GM15510 (cell line): ENCODE data around the gene HSPB9.

Experiments
- POLR2A ChIP-seq: IDR thresholded peaks from 3 replicates; pipeline ENCODE4 v1.6.1; 2011; ENCODE audit warnings: borderline replicate concordance; ENCODE audit not compliant: insufficient read length; ENCODE audit errors: extremely low read depth

Gene HSPB9

GRCh38 chr17:42110301-42111264, 12.0 kb upstream of the HSPB9 start:
- TF ChIP-seq POLR2A, result no peak

- TF ChIP-seq POLR2A, result no peak
These were observed 11.4 kb upstream of the HSPB9 start for GRCh38 chr17:42111265-42111636.

GRCh38 chr17:42111871-42112551, 10.6 kb upstream of the HSPB9 start:
- TF ChIP-seq POLR2A, result no peak

- peak; percentile 94 for TF ChIP-seq POLR2A
These were observed 9.9 kb upstream of the HSPB9 start, which contains the start of gene DHX58 for GRCh38 chr17:42112552-42113176. TSS of gene DHX58 (minus strand) at chr17:42112714. CDS start at chr17:42111892, 822 bp downstream.

GRCh38 chr17:42113293-42114069, 9.1 kb upstream of the HSPB9 start:
- TF ChIP-seq POLR2A, result no peak

GRCh38 chr17:42114118-42114517, 8.5 kb upstream of the HSPB9 start:
- TF ChIP-seq POLR2A, result no peak

- no peak for TF ChIP-seq POLR2A
These were observed 5.8 kb upstream of the HSPB9 start for GRCh38 chr17:42116705-42117396.

- TF ChIP-seq POLR2A, result no peak
These were observed 5.0 kb upstream of the HSPB9 start for GRCh38 chr17:42117397-42118125.

- TF ChIP-seq POLR2A, result no peak
These were observed 4.5 kb upstream of the HSPB9 start for GRCh38 chr17:42118126-42118510.

- TF ChIP-seq POLR2A, result no peak
These were observed 4.1 kb upstream of the HSPB9 start for GRCh38 chr17:42118545-42118944.

- no peak for TF ChIP-seq POLR2A
These were observed 3.3 kb upstream of the HSPB9 start for GRCh38 chr17:42119301-42119700.

GRCh38 chr17:42120161-42120769, 2.3 kb upstream of the HSPB9 start:
- no peak for TF ChIP-seq POLR2A
